Liver (tissue), 9 donors: ENCODE data around the gene ADAMTS2. TPM values are rescaled to one million over a fixed set of nuclear protein-coding genes. Genes with fewer than 3 reads are reported as not detected.

Experiments
- DNase-seq: peaks from one replicate; pipeline ENCODE4 v3.0.0-alpha.2; 2017; ENCODE audit warnings: low spot score
- H3K27ac ChIP-seq, 2 donors: one replicate each; pipeline ENCODE4 v1.7.0; 2013; ENCODE audit warnings: inconsistent platforms in 2 of 2, low read length in 2 of 2, control low read depth in 1 of 2, low read depth in 1 of 2, mild to moderate bottlenecking in 1 of 2
- H3K27me3 ChIP-seq, 4 donors: one replicate each; pipeline versions ENCODE4 v1.6.1 to v1.7.0; 2013; ENCODE audit warnings: low read length in 3 of 4, inconsistent platforms in 1 of 4, mild to moderate bottlenecking in 1 of 4, moderate library complexity in 1 of 4; ENCODE audit not compliant: control insufficient read depth in 4 of 4, insufficient read depth in 4 of 4
- H3K36me3 ChIP-seq, 4 donors: one replicate each; pipeline versions ENCODE4 v1.6.1 to v1.7.0; 2013; ENCODE audit warnings: low read length in 3 of 4, mild to moderate bottlenecking in 3 of 4, low read depth in 1 of 4, moderate library complexity in 1 of 4; ENCODE audit not compliant: control insufficient read depth in 4 of 4, insufficient read depth in 3 of 4
- H3K4me1 ChIP-seq, 4 donors: one replicate each; pipeline versions ENCODE4 v1.6.1 to v1.7.0; 2013; ENCODE audit warnings: low read length in 3 of 4, mild to moderate bottlenecking in 3 of 4, moderate library complexity in 1 of 4; ENCODE audit not compliant: control insufficient read depth in 4 of 4, insufficient read depth in 4 of 4
- H3K4me3 ChIP-seq, 3 donors: one replicate each; pipeline versions ENCODE4 v1.6.1 to v1.7.0; 2013; ENCODE audit warnings: low read length in 3 of 3, control low read depth in 1 of 3, low read depth in 1 of 3, mild to moderate bottlenecking in 1 of 3
- H3K9ac ChIP-seq, 2 donors: one replicate each; pipeline ENCODE4 v1.7.0; 2013; ENCODE audit warnings: low read length in 2 of 2, mild to moderate bottlenecking in 2 of 2, moderate library complexity in 2 of 2, control low read depth in 1 of 2, low read depth in 1 of 2
- H3K9me3 ChIP-seq, 4 donors: one replicate each; pipeline versions ENCODE4 v1.6.1 to v1.7.0; 2013; ENCODE audit warnings: low read length in 3 of 4; ENCODE audit not compliant: control insufficient read depth in 4 of 4
- EGR1 ChIP-seq, 2 donors: IDR thresholded peaks; 2 replicates each; pipeline ENCODE4 v1.6.1; 2016 to 2018; ENCODE audit warnings: antibody characterized with exemption in 2 of 2, low read depth in 2 of 2
- FOXA1 ChIP-seq: IDR thresholded peaks from 2 replicates; pipeline ENCODE4 v1.6.1; 2016; ENCODE audit warnings: antibody characterized with exemption
- FOXA2 ChIP-seq: IDR thresholded peaks from 2 replicates; pipeline ENCODE4 v1.6.1; 2016; ENCODE audit warnings: antibody characterized with exemption
- GABPA ChIP-seq, 2 donors: IDR thresholded peaks in 1 of 2; conservative IDR thresholded peaks in 1 of 2; 2 replicates each; pipeline ENCODE4 v1.6.1; 2016; ENCODE audit warnings: antibody characterized with exemption in 2 of 2, mild to moderate bottlenecking in 1 of 2, moderate library complexity in 1 of 2
- HNF4A ChIP-seq, 2 donors: conservative IDR thresholded peaks; 2 replicates each; pipeline ENCODE4 v1.6.1; 2016; ENCODE audit warnings: antibody characterized with exemption in 2 of 2, mild to moderate bottlenecking in 2 of 2
- JUND ChIP-seq, 2 donors: IDR thresholded peaks; 2 replicates each; pipeline ENCODE4 v1.6.1; 2016; ENCODE audit warnings: antibody characterized with exemption in 2 of 2
- NR2F2 ChIP-seq: IDR thresholded peaks from 2 replicates; pipeline ENCODE4 v1.6.1; 2016; ENCODE audit warnings: antibody characterized with exemption
- RXRA ChIP-seq, 2 donors: IDR thresholded peaks; 2 replicates each; pipeline ENCODE4 v1.6.1; 2017 to 2018; ENCODE audit warnings: antibody characterized with exemption in 2 of 2, mild to moderate bottlenecking in 1 of 2
- YY1 ChIP-seq: IDR thresholded peaks from 2 replicates; pipeline ENCODE4 v1.6.1; 2016; ENCODE audit warnings: antibody characterized with exemption, mild to moderate bottlenecking
- WGBS: extraction: QIAGEN DNeasy Blood & Tissue Kit; methylation state at CpG from one replicate; pipeline ENCODE4 v1.1.7; 2013; 5-methylcytosine and 5-hydroxymethylcytosine counted together
- polyA plus RNA-seq, 2 donors: library from polyadenylated mRNA; stranded (reverse) in 1 of 2; unstranded in 1 of 2; fragments of 200-250 nt in 1 of 2; fragments of >200 nt in 1 of 2; fragmentation: Nextera tagmentation in 1 of 2; extraction: Ambion mirVana in 1 of 2; gene quantifications; one replicate each; pipeline versions ENCODE4 v1.2.1 to v1.2.3, GENCODE V29; 2013 to 2015
- total RNA-seq, 2 donors: library from RNA; depleted of rRNA; stranded (reverse); fragments of >200 nt; gene quantifications; one replicate each; pipeline ENCODE4 v1.2.3, GENCODE V29; 2014
- TF ChIP-seq, protein P1 (sequence below): IDR thresholded peaks from 2 replicates; pipeline ENCODE4 v1.6.1; 2016; ENCODE audit warnings: antibody characterized with exemption
- TF ChIP-seq, protein P2 (sequence below): IDR thresholded peaks from 2 replicates; pipeline ENCODE4 v1.6.1; 2016; ENCODE audit warnings: antibody characterized with exemption, mild to moderate bottlenecking
- TF ChIP-seq, protein P3 (sequence below): fragments of 150-350 bp; IDR thresholded peaks from 2 replicates; pipeline ENCODE4 v1.5.1; 2017; ENCODE audit warnings: improper control_type of control experiment, low read depth, low read length; ENCODE audit not compliant: missing input control
- donor health status: healthy.
- donor health status: healthy.
- donor health status: healthy.
- donor health status: healthy.
- donor health status: healthy.

Gene ADAMTS2
- total and polyA plus RNA-seq, 4 donors = 2.7 to 24.3 (median 12.0) TPM

DNA sequence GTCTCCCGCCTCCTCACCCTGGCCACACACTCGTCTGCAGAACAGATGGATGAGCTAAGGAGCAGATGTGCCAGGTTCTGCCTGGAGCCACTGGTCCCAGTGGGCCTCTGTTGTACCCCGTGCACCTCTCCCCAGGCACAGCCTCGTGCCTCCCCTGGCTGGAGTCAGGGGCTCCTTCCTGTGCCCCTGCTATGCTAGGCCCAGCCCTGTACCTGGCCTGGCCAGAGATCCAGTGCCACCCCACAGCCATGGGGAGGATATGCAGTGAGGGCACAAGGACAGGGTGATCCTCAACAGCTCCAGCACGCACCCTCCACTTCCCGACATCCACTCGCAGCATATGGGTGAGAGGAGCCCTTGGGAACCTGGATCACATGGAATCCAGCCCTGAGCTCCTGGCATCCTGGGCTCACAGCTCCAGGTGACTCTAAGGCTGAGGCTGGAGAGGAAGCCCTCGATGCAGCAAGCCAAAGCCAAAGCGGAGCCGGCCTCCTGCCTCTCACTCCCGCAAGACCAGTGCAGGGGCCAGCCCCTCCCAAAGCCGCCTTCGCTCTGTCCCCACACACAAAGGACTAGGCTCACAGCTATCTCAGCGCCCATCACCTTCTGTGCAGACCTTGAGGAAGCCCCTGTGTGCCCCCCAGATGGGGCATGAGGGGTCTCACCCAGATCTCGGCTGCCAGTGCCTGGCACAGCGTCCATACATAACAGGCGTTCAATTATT lies 23.7 kb upstream of the ADAMTS2 start:
- H3K9me3 ChIP-seq = no peaks in the 10 kb centered on the region
- no peak overlapping the region for H3K27ac ChIP-seq
- H3K4me1 ChIP-seq = no peaks in the 10 kb centered on the region
- no peak for DNase-seq
- H3K4me3 ChIP-seq = no peak overlapping the region
- H3K9ac ChIP-seq = no peak overlapping the region
- no peak for TF ChIP-seq RXRA (IDR thresholded peaks at IDR 0.05)
- TF ChIP-seq JUND (IDR thresholded peaks at IDR 0.05) = no peak
- TF ChIP-seq, protein P1, sequence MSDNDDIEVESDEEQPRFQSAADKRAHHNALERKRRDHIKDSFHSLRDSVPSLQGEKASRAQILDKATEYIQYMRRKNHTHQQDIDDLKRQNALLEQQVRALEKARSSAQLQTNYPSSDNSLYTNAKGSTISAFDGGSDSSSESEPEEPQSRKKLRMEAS = no peak
- TF ChIP-seq, protein P2, sequence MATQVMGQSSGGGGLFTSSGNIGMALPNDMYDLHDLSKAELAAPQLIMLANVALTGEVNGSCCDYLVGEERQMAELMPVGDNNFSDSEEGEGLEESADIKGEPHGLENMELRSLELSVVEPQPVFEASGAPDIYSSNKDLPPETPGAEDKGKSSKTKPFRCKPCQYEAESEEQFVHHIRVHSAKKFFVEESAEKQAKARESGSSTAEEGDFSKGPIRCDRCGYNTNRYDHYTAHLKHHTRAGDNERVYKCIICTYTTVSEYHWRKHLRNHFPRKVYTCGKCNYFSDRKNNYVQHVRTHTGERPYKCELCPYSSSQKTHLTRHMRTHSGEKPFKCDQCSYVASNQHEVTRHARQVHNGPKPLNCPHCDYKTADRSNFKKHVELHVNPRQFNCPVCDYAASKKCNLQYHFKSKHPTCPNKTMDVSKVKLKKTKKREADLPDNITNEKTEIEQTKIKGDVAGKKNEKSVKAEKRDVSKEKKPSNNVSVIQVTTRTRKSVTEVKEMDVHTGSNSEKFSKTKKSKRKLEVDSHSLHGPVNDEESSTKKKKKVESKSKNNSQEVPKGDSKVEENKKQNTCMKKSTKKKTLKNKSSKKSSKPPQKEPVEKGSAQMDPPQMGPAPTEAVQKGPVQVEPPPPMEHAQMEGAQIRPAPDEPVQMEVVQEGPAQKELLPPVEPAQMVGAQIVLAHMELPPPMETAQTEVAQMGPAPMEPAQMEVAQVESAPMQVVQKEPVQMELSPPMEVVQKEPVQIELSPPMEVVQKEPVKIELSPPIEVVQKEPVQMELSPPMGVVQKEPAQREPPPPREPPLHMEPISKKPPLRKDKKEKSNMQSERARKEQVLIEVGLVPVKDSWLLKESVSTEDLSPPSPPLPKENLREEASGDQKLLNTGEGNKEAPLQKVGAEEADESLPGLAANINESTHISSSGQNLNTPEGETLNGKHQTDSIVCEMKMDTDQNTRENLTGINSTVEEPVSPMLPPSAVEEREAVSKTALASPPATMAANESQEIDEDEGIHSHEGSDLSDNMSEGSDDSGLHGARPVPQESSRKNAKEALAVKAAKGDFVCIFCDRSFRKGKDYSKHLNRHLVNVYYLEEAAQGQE = no peak
- TF ChIP-seq, protein P3, sequence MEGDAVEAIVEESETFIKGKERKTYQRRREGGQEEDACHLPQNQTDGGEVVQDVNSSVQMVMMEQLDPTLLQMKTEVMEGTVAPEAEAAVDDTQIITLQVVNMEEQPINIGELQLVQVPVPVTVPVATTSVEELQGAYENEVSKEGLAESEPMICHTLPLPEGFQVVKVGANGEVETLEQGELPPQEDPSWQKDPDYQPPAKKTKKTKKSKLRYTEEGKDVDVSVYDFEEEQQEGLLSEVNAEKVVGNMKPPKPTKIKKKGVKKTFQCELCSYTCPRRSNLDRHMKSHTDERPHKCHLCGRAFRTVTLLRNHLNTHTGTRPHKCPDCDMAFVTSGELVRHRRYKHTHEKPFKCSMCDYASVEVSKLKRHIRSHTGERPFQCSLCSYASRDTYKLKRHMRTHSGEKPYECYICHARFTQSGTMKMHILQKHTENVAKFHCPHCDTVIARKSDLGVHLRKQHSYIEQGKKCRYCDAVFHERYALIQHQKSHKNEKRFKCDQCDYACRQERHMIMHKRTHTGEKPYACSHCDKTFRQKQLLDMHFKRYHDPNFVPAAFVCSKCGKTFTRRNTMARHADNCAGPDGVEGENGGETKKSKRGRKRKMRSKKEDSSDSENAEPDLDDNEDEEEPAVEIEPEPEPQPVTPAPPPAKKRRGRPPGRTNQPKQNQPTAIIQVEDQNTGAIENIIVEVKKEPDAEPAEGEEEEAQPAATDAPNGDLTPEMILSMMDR = no peak
- no peak for TF ChIP-seq GABPA (IDR thresholded peaks at IDR 0.05 in 1 of 2, conservative IDR thresholded peaks at IDR 0.05 in 1 of 2)
- no peak for TF ChIP-seq NR2F2
- H3K27me3 ChIP-seq = no peaks in the 10 kb centered on the region
- 88% methylated on average over 17 of the region's 17 CpGs for WGBS
- H3K36me3 ChIP-seq = no peaks in the 10 kb centered on the region

DNA sequence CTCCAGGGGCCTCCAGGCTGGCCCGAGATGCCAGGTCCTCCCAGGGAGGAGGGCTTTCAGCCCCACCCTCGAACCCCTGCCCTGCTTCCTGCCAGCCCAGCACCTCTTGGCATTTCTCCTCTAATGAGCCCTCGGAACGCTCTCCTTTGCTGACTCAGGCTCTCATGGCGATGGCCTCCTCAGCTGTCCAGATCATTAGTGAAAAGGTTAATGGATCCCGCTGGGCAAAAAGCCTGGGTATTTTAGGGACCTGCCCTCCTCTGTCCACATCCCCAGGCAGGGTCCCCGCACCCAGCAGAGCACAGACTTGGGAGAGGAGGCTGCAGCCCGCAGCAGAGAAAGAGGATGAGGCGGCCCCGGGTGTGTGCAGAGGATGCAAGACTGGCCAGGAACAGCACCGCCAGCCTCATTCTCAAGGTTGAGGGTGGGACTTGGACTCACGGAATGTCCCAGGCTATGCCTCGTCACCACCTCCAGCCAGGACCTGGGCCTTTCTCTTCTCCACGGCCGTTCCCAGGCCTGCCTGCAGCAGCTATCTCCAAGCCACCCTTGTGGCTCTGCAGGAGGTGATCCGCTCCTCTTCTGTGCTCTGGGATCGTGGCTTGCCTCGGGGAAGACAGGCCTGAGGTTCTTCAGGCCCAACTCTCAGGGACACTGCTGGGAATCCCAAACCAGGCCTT lies 23.0 kb upstream of the ADAMTS2 start:
- TF ChIP-seq, protein P1 = no peak
- no peak for TF ChIP-seq EGR1 (IDR thresholded peaks at IDR 0.05; ENCODE audit: low read depth in 2 of 2)
- Histone ChIP-seq H3K4me1 (no peaks in the 10 kb centered on the region), H3K36me3 (no peaks in the 10 kb centered on the region), H3K27me3 (no peaks in the 10 kb centered on the region), H3K4me3 (no peak overlapping the region), H3K9me3 (peaks cover 0 to 6% (median 0%) of the 10 kb centered on the region in 4 donors), H3K27ac (no peak overlapping the region), H3K9ac (no peak overlapping the region)
- no peak for DNase-seq
- 83% methylated on average over 18 of the region's 18 CpGs for WGBS

DNA sequence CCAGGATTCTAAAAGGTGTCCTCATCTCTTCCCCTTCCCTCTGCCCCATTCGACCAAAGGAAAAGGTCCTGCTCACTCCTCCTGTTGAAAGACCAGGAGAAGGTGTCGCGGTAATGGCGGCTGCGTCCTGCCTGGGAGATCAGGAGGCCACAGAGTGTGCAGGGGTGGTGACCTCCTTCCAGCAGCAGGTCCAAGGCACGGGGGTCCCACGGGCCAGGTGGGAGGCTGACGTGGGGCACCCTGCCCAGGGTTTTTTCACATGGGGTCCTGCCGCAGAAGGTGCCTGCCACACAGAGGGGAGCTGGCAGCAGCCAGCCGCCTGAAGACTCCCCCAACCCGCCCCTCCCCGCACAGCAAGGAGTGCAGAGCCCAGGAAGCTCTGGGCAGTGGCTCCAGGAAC lies 22.2 kb upstream of the ADAMTS2 start:
- DNase-seq = no peak
- 86% methylated on average over 12 of the region's 12 CpGs for WGBS
- no peaks in the 10 kb centered on the region for H3K27me3 ChIP-seq
- H3K4me1 ChIP-seq = no peaks in the 10 kb centered on the region
- H3K9ac ChIP-seq = no peak overlapping the region
- no peak for TF ChIP-seq GABPA (IDR thresholded peaks at IDR 0.05 in 1 of 2, conservative IDR thresholded peaks at IDR 0.05 in 1 of 2)
- TF ChIP-seq HNF4A (conservative IDR thresholded peaks at IDR 0.05) = no peak
- no peak for TF ChIP-seq FOXA1
- no peak for TF ChIP-seq YY1
- TF ChIP-seq, protein P1 = no peak
- no peak for TF ChIP-seq FOXA2
- TF ChIP-seq RXRA (IDR thresholded peaks at IDR 0.05) = no peak
- H3K27ac ChIP-seq = no peak overlapping the region
- peaks cover 0 to 7% (median 0%) of the 10 kb centered on the region in 4 donors for H3K9me3 ChIP-seq
- H3K4me3 ChIP-seq = no peak overlapping the region
- H3K36me3 ChIP-seq = no peaks in the 10 kb centered on the region
